GM19023 (cell line): Measurements from ENCODE around the gene SCN4B.

Experiments
- ATAC-seq: cut with Tn5 transposase; IDR thresholded peaks from one replicate; pipeline ENCODE4 v1.9.1; 2021; ENCODE audit warnings: mild to moderate bottlenecking, moderate library complexity; ENCODE audit not compliant: unreplicated experiment

Gene SCN4B

DNA sequence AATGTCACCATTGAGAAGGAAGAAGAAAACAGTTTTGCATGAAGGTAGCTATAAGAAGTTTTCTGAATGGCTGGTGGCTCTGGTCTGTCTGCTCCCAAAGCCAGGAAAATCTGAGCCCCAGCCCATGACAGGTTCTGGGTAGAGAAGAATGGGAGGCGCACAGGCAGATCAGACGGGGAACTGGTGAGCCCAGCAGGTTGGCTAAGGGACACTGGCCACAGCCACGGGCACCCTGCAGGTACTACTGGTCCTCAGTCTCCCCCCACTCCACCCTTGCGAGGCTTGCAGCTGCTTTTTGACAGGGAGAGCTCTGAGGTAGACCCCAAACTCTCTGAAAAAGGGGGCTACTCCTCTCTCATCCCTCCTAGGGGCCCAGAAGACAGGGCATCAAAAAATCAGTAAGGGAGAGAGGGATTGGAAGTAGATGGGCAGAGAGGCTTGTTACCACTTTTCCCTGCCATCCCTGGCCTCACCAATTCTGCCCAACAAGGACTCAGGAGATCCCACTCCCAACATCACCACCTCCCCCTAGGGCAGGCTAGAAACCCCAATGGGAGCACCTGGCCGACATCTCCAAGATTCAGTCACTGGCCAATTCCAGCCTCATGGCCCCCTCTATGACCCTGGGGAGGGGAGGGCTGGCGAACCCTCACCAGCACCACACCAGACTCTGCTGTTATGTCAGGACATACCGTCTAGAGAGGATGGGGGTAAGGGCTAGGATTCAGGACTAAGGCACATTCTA, 17.4 kb downstream of the SCN4B start:
- ATAC-seq, result no peak

DNA sequence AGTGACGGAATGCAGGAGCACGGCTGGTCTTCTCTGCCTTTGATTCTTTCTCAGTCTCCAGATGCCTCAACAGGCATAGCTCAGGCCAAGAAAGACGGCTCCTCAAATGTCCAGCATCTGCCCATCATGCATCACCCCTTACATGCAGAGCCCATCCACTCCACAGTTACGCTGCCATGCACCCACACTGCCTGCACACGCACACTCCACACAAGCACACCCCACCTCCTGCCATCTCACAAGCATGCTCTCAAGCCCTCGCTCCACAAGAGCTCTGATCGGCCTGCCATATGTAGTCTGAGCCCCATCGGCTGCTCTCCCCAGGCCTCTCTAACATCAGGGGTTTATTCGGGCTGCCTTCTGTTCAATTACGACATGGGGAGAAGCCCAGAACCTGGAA, 18.8 kb downstream of the SCN4B start:
- ATAC-seq, result no peak

DNA sequence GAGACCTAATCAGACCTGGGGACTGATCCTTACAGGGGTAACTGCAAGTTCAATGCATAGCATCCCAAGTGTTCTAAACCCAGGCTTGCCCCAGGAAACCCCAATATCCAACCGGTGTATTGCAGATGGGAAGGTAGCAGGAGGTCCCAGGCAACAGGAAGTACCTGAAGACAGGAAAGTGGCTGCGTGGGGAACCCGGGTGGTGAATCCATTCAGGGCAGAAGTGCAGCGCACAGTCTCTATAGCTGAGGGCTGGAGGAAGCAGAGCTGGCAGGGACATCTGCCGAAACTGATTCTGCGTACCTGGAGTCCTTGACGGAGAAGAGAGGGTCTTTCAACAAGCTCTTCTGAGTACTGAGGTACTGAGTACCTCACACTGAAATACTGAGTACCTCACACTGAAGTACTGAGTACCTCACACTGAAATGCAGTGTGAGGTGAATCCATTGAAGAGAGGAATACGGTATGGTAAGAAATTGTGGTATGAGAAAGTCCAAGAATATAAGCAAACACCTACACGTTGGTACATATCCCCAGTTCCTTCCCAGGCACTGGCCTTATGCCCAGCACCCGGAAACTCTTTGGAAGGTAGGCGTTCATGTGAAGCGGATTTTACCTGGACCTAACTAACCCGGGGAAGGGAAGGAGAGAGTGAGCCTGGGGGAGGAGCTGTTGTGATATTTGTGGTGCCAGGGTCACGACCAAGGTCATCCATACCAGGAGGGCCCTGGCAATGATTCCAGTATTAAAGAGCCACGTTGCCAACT, 20.1 kb downstream of the SCN4B start:
- no peak for ATAC-seq

DNA sequence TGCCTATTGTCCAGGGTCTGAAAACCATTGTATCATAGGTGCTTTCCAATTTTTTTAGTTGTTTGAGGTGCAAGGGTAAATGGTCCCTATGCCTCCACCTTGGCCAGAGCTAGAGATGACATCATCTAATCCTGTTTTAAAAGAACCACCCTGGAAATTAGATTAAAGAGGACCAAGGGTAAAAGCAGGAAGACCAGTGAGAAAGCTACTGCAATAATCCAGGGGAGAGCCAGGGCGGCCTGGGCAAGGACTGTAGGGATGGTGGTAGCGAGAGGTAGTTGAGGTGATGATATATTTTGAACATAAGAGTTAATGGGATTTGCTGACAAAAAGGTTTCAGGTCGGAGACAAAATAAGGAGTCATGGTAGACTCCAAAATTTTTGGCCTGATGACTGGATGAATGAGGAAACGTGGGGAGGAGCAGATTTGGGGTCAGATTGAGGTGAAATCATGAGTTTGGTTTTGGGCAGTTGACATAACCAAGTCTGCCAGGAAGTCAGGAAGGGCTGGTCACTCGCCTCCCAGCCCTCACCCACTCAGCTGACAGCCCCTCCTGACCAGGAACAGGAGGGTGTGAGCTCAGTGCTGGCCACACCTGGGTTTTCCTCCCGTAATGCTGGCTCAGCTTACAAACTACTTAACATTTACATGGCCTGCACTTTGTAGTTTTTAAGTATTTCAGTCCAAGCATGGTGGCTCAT, 23.0 kb downstream of the SCN4B start:
- ATAC-seq, result no peak

DNA sequence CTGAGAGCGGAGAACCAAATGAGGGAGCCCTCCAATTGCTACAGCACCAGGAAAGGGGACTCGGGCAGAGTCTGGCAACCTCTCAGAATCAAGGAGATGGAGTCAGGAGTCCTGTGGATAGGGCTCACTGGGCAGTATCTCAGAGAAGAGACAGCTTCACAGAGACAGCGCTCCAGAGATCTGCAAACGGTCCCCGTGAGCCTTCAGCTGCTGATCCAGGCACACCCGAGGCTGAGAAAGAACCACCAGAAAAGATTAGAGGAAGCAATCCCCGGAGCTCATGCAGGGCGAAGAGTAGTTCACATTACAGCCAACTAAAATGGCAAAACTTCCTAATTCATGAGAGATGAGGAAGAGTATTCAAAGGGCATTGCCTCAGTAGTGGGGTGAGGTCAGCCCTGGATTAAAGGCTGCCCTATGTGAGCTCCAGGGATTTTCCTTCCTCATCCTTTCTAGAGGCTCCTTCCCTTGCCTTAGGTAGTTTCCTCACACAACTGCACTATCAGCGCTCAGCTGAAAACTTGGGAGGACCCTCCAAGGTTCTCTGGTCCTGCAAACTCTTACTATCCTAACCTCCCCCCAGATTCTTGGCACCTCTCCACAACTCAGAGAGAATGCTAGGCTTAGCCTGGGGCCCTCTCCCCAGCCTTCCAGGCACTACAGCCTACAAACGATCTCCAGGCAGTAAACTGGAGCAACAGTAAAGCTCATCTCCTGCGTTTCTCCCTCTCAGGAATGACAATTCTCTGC, 23.7 kb downstream of the SCN4B start:
- no peak for ATAC-seq

DNA sequence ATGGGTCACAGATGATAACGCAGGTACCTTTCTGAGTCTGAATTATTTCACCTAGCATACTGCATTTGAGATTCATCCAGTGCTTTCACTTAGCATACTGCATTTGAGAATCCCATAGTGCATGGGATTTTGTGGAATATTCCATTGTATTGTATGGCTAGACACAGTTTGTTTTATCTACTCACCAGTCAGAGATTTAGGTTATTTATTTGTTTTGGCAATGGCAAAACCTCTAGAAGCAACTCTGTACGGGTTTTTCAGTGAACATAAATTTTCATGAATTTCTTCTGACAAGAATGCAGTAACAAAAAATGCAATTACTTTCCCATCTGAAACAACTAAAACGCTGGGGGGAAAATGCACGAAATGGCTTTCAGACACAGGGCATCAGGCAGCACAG, 24.3 kb downstream of the SCN4B start:
- no peak for ATAC-seq

DNA sequence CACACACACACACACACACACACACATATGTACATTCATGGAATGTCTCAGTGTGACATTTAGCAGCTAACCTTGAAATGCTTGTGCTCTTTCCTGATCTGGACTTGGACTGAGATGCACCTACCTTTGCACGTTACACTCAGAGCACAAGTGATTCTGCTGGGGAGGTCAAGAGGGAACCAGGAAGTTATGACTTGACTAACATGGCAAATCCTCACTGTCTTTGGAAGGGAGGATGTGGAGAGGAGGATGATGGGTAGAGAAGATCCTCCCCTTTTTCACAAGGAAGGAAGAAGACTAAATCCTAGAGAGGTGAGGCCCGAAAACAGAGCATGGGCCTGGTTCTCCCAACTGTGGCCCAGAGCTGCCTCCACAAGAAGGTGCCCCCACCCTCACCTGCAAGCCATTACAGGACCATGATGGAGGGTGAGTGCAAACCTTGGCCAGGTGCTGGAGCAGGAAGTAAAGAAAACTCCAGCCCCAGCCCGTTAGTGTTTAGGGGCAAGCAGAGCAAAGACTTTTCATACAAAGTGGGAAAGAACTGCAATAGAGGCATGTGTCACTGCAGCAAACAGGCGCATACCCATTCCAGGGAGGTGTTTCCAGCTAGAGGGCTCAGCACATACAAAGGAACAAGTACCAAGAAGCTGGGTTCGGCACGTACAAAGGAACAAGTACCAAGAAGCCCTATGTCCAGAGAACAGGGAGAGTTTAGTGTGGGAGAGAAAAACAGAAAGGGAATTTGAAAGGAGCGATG, 26.4 kb downstream of the SCN4B start:
- no peak for ATAC-seq

DNA sequence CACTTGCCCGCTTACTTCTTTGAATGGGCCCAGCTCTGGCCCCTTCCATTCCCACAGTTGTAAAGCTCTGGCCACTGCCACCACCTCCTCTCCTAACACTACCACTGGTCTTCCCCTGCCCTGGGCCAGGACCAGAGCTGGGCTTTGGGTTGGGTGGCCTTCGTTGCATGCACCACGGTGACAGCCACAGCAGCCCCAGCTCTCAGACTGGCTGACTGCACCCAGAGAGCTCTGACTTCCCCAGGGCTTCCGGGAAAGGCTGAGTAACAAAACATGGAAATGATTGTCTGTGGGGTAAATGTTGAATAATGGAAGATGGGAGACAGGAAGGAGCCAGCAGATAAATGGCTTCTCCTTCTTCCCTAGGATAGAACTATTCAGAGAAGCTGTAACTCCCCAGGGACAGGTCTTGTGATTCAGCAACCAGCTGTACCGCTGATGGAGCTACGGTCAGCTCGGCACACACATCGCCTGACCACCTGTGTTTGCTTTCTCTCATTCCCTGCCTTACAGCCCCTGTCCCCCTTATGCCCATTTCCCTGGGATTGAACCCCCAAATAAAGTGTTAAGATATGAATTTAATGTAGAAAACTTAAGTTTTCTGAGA, 27.6 kb downstream of the SCN4B start:
- ATAC-seq, result no peak

DNA sequence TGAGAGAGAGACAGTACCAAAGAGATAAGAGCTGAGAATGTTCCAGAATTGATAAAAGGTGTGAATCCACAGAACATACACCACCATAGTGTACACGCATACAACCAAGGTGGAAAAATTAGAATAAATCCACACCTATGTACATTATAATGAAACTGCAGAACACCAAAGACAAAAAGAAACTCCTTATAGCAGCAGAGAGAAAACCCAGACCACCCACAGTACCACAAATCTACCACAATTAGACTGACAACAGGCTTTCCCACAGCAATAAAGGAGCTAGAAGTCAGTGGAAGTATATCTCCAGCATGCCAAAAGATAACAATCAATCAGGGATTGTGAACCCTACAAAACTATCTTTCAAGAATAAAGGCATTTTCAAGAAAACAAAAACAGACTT, 31.8 kb downstream of the SCN4B start:
- ATAC-seq, result no peak

DNA sequence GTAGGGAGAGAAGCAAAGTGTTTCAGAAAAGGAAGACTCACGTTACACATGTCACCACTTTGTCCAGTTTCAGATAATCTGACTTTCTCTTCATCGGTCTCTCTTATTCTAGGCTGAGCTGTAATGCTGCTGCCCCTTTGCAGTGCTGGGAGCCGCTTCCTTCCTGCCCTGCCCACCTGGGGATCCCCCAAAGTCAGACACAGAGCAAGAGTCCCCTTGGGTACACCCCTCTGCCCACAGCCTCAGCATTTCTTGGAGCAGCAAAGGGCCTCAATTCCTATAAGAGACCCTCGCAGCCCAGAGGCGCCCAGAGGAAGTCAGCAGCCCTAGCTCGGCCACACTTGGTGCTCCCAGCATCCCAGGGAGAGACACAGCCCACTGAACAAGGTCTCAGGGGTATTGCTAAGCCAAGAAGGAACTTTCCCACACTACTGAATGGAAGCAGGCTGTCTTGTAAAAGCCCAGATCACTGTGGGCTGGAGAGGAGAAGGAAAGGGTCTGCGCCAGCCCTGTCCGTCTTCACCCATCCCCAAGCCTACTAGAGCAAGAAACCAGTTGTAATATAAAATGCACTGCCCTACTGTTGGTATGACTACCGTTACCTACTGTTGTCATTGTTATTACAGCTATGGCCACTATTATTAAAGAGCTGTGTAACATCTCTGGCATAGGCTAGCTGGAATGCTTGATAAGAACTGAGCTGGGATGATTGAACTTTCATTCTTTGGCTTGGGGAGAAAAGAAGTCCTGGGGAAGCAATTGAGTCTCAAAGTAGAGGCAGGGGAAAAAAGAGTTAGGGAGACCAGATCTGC, 34.6 kb downstream of the SCN4B start:
- ATAC-seq, result peak; percentile 50

DNA sequence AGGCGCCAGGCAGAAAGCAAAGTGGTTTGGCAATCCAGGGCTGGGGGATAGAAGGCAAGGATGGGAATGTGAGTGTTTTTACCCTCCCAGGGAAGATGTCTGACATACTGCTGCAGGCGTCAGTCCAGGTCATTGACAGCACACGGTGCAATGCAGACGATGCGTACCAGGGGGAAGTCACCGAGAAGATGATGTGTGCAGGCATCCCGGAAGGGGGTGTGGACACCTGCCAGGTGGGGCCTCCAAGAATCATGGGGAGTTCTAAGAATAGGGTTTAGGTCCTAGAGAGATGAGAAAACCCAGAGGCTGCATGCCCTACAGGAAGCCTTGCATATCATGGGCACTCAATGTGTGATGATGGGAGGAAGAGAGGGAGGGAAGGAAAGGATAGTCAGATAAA, 37.6 kb downstream of the SCN4B start:
- no peak for ATAC-seq

DNA sequence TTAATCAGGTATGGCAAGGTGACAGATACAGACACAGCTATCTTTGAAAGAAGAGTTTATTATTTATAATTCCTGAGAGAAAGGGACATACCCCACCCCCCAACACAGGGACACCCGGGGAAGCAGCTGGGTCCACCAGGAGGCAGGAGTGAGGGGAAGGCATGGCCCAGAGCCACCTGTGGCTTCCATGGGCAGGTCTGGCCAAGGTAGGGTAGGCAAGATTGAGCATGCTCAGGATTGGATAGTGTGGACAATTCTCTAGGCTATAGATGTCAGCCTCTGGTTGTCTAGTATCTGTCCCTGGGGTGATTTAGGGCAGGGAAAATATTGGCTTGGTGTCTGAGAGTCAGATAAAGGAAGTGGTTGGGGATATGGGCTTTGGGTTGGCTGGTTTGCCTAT, 38.4 kb downstream of the SCN4B start:
- ATAC-seq, result no peak

DNA sequence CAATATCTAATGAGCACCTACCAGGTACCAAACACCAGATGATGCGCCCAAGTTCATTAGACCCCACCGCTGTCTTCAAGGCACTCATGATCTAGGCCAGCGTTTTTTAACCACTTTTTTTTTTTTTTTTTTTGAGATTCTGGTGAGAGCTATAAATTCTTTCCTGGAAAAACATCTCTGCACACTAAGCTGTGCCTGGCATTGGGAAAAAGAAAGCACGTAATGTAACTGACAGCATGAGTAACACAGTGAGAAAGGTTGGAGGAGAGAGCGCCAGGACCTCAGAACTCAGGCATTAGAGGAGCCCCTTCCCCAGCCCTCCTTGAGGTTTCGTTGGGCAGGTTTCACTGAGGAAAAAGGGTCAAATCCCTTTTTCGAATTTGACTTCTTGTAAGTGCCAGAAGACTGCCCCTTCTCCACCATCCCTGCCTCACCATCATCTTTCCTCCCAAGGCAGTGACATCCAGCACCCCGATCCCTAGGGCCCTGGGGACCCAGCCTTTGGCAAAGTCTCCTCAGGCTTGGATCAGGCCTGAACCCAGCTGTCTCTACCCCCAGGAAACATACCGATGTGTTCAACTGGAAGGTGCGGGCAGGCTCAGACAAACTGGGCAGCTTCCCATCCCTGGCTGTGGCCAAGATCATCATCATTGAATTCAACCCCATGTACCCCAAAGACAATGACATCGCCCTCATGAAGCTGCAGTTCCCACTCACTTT, 39.8 kb downstream of the SCN4B start:
- no peak for ATAC-seq

DNA sequence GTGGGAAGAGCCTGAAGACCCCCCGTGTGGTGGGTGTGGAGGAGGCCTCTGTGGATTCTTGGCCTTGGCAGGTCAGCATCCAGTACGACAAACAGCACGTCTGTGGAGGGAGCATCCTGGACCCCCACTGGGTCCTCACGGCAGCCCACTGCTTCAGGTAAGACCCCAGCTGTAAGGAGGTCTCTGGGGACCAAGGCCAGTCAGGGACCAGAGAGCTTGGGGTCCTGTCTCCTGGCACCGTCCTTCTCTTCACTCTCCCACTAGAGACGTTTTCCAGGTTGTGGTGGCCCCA, 40.9 kb downstream of the SCN4B start:
- ATAC-seq, result no peak

DNA sequence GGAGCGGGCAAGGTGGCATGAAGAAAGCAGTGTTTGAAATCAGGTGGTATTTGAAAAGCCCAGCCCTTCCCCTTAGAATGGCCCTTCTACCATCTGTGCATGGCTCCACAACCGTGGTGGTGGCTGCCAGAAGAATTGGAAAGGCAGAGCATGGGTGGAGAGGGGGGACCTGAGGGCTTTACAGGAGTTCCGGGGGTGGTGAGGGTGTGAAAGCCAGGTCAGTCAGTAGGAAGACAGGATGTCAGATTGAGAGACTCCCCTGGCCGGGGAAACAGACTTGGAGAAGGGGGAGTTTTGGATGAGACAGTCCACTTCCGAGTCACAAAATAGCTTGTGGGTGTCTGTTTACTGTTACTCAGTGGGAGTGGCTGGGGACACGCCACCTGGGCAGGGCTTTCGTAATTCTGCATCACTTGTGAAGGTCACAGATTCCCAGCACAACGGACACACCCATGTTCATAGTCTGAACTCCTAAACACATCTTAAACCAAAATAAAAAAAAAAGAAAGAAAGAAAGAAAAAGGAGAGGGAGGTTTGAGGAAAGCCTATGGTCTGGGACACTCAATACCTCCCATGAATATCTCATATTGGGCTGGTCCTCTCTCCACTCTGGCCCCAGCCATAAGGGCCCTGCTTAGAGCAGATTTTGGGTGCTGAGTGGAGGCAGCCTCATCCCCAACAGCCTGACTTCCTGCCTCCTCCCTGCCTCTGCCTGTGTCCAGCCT, 41.4 kb downstream of the SCN4B start:
- ATAC-seq, result no peak

DNA sequence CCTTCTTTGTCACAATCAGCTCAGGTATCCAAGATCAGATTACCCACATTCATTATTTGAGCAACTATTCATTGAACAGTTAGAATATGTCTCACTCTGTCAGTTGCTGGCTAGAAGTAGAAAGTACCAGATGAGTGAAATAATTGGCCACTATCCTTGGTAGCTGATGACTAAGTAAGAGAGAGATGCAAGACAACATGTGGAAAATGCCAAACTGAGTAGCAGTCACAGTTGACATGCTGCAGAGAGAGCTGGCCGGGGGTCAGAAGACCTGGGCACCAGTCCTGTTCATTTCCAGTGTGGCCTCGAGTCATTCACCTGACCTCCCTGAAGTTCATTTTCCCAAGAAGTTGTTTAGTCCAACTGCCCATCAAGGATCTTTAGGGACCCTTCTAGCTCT, 43.4 kb downstream of the SCN4B start:
- no peak for ATAC-seq

DNA sequence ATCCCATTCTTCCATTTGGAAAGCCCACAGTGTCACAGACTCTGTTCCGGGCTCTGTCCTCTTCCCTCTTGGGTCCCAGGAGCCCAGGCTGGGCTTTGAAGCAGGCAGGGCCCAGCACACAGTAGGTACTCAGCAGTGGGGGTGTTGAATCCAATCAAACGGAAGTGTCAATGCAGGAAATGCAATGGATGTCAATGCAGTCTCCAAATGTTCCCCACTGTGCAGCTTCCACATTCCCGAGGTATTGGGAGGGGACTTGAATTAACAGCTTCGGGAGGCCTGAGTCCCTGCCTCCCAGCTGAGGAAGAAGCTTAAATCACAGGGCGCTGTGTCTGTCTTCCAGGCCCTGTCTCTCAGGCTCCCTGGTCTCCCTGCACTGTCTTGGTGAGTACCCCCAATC, 44.1 kb downstream of the SCN4B start:
- no peak for ATAC-seq

DNA sequence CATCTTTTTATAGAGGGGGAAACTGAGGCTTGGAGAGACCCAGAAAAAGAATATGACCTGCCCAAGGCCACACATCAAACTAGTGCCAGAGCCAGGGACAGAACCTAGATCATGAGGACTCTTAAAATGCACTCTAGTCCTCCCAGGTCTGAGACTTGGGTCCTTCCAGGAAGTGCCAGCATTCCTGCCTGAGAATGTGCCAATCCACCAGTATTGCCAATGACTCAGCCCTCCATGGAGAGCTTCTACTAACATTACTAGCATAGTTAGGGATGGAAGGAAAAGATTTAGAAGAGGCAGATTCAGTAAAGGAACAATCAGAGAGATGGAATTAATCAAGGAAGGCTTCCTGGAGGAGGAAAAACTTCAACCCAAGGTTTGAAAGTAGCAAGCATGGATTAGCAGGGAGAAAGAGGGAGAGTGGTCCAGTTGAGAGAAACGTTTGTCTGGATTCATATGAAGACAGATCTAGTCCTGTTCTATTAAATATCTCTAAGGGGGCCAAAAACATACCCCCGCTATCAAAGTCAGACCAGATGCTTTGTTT, 45.8 kb downstream of the SCN4B start:
- no peak for ATAC-seq
